ENCODE data around the gene NEK7. TPM values are rescaled to one million over a fixed set of nuclear protein-coding genes. Genes with fewer than 3 reads are reported as not detected.
A peak's percentile ranks its signal among the peaks of the same experiment; 100 is the strongest.

Gene NEK7
- total and polyA plus RNA-seq, 2 donors (not counting 1 experiment from before 2014, with no cell fraction given), result 8.1 to 75.4 TPM

DNA sequence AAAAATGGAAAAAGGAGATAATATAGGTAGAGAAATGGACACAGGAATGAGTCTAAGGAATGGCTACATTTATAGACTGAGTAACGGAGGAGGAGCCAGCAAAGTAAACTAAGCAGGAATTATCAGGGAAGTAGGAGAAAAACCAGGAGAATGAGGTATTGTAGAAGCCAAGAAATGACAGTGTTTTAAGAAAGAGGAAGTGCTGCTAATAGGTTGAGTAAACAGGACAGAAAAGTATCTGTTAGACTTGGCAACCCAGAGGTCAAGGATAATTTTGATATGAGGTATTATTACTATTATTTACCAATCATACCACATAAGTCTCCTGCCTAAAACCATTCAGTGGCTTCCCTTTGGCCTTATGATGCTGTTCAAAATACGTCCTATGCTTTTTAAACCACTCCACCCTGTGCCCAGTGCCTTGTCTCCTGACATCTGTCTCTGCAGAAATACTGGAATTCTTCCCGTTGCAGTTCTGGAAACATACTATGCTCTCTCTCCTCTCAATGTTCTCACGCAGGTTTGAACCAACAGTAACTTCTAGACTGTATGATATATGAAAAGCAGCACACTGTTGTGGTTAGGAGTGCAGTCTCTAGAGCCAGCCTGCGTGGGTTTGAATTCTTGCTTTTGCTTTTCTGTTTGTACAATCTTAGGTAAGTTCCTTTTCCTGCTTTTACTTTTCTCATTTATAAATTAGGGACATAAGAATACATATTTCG, 24.6 kb upstream of the NEK7 start:
- Histone ChIP-seq H2AFZ (ENCODE audit: insufficient read depth, low read depth, low read length, poor library complexity, severe bottlenecking) (peak overlapping the region; percentile 37), H3K79me2 (ENCODE audit: control insufficient read depth, insufficient read depth, low read length) (no peaks in the 10 kb centered on the region), H3K9ac (ENCODE audit: low read length) (no peak overlapping the region), H3K4me2 (replicated peaks; ENCODE audit: low read depth, low read length, poor library complexity, severe bottlenecking) (no peak overlapping the region), H3K36me3 (replicated peaks in 1 of 2; ENCODE audit: control extremely low read depth in 1 of 2, control insufficient read depth in 1 of 2, extremely low read depth in 1 of 2, insufficient read depth in 2 of 2, low read length in 1 of 2) (no peaks in the 10 kb centered on the region), H4K20me1 (ENCODE audit: control insufficient read depth, insufficient read depth, low read length, poor library complexity, severe bottlenecking) (no peaks in the 10 kb centered on the region), H3K27me3 (replicated peaks in 1 of 4; ENCODE audit: control extremely low read depth in 1 of 4, control insufficient read depth in 3 of 4, insufficient read depth in 4 of 4, low read length in 3 of 4) (no peaks in the 10 kb centered on the region), H3K4me3 (ENCODE audit: control extremely low read depth in 1 of 5, extremely low read depth in 1 of 5, insufficient read depth in 1 of 5, low read depth in 2 of 5, low read length in 4 of 5) (no peak overlapping the region), H3K27ac (ENCODE audit: low read length in 2 of 2) (no peak overlapping the region), H3K9me3 (ENCODE audit: control extremely low read depth in 1 of 3, control insufficient read depth in 2 of 3, insufficient read depth in 1 of 3, low read length in 2 of 3) (peaks cover 0 to 3% (median 0%) of the 10 kb centered on the region in 3 donors), H3K4me1 (ENCODE audit: control insufficient read depth in 2 of 2, insufficient read depth in 2 of 2, low read length in 2 of 2) (peaks cover 4 to 5% of the 10 kb centered on the region in 2 donors)
- H3K4me1 Mint-ChIP-seq, result peaks cover 7% of the 10 kb centered on the region
- intact Hi-C loops (cut with micrococcal nuclease), result no loop called here
- ATAC-seq (ENCODE audit: low read depth) (peak; percentile 41), DNase-seq (peak; percentile 14)
- no peaks in the 10 kb centered on the region for H3K27me3 Mint-ChIP-seq
- no peak overlapping the region for H3K4me3 Mint-ChIP-seq
- WGBS (ENCODE audit: insufficient coverage), result 68% methylated on average over 2 of the region's 6 CpGs
- H3K27ac Mint-ChIP-seq, result no peak overlapping the region
- ChIA-PET CTCF (no interaction called here), POLR2A (no interaction called here)
- H3K9me3 Mint-ChIP-seq (ENCODE audit: insufficient read depth), result no peaks in the 10 kb centered on the region
- TF ChIP-seq EZH2 (IDR thresholded peaks at IDR 0.05; ENCODE audit: borderline replicate concordance, insufficient read depth, low read depth, low read length, poor library complexity, severe bottlenecking), result no peak
- TF ChIP-seq, protein P1, sequence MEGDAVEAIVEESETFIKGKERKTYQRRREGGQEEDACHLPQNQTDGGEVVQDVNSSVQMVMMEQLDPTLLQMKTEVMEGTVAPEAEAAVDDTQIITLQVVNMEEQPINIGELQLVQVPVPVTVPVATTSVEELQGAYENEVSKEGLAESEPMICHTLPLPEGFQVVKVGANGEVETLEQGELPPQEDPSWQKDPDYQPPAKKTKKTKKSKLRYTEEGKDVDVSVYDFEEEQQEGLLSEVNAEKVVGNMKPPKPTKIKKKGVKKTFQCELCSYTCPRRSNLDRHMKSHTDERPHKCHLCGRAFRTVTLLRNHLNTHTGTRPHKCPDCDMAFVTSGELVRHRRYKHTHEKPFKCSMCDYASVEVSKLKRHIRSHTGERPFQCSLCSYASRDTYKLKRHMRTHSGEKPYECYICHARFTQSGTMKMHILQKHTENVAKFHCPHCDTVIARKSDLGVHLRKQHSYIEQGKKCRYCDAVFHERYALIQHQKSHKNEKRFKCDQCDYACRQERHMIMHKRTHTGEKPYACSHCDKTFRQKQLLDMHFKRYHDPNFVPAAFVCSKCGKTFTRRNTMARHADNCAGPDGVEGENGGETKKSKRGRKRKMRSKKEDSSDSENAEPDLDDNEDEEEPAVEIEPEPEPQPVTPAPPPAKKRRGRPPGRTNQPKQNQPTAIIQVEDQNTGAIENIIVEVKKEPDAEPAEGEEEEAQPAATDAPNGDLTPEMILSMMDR (IDR thresholded peaks at IDR 0.05), result no peak

DNA sequence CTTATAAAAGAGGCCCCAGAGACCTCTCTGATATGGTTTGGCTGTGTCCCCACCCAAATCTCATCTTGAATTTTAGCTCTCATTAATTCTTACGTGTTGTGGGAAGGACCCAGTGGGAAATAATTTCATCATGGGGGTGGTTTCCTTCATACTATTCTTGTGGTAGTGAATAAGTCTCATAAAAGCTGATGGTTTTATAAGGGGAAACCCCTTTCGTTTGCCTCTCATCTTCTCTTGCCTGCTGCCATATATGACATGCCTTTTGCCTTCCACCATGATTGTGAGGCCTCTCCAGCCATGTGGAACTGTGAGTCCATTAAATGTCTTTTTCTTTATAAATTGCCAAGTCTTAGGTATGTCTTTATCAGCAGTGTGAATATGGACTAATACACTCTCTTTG, 22.5 kb upstream of the NEK7 start:
- no peak for ATAC-seq (ENCODE audit: low read depth)
- H3K4me3 ChIP-seq (ENCODE audit: control extremely low read depth in 1 of 5, extremely low read depth in 1 of 5, insufficient read depth in 1 of 5, low read depth in 2 of 5, low read length in 4 of 5), result no peak overlapping the region
- intact Hi-C loops (cut with micrococcal nuclease), result no loop called here
- Mint-ChIP-seq H3K27ac (no peak overlapping the region), H3K27me3 (peaks cover 5% of the 10 kb centered on the region), H3K4me1 (peaks cover 7% of the 10 kb centered on the region), H3K4me3 (no peak overlapping the region), H3K9me3 (ENCODE audit: insufficient read depth) (no peaks in the 10 kb centered on the region)
- H3K79me2 ChIP-seq (ENCODE audit: control insufficient read depth, insufficient read depth, low read length), result no peaks in the 10 kb centered on the region
- no peaks in the 10 kb centered on the region for H3K36me3 ChIP-seq (replicated peaks in 1 of 2; ENCODE audit: control extremely low read depth in 1 of 2, control insufficient read depth in 1 of 2, extremely low read depth in 1 of 2, insufficient read depth in 2 of 2, low read length in 1 of 2)
- H3K9ac ChIP-seq (ENCODE audit: low read length), result no peak overlapping the region
- no CpG with 5 or more reads among the region's 2 CpGs for WGBS (ENCODE audit: insufficient coverage)
- ChIA-PET CTCF (no interaction called here), POLR2A (no interaction called here)
- no peaks in the 10 kb centered on the region for H3K27me3 ChIP-seq (replicated peaks in 1 of 4; ENCODE audit: control extremely low read depth in 1 of 4, control insufficient read depth in 3 of 4, insufficient read depth in 4 of 4, low read length in 3 of 4)
- peaks cover 0 to 3% (median 0%) of the 10 kb centered on the region in 3 donors for H3K9me3 ChIP-seq (ENCODE audit: control extremely low read depth in 1 of 3, control insufficient read depth in 2 of 3, insufficient read depth in 1 of 3, low read length in 2 of 3)
- DNase-seq, result no peak
- peaks cover 4 to 5% of the 10 kb centered on the region in 2 donors for H3K4me1 ChIP-seq (ENCODE audit: control insufficient read depth in 2 of 2, insufficient read depth in 2 of 2, low read length in 2 of 2)
- H3K4me2 ChIP-seq (replicated peaks; ENCODE audit: low read depth, low read length, poor library complexity, severe bottlenecking), result no peak overlapping the region
- H3K27ac ChIP-seq (ENCODE audit: low read length in 2 of 2), result no peak overlapping the region
- H2AFZ ChIP-seq (ENCODE audit: insufficient read depth, low read depth, low read length, poor library complexity, severe bottlenecking), result no peak overlapping the region
- TF ChIP-seq, protein P1 (IDR thresholded peaks at IDR 0.05), result no peak
- no peak for TF ChIP-seq EZH2 (IDR thresholded peaks at IDR 0.05; ENCODE audit: borderline replicate concordance, insufficient read depth, low read depth, low read length, poor library complexity, severe bottlenecking)
- H4K20me1 ChIP-seq (ENCODE audit: control insufficient read depth, insufficient read depth, low read length, poor library complexity, severe bottlenecking), result no peaks in the 10 kb centered on the region

Data from B cell (primary cell).